ENCODE data around the gene NOL3. TPM values are rescaled to one million over a fixed set of nuclear protein-coding genes. Genes with fewer than 3 reads are reported as not detected.

Gene NOL3
- total and polyA plus RNA-seq, 9 donors = 14.7 to 44.7 (median 22.1) TPM

- WGBS (ENCODE audit: insufficient coverage) = 88% methylated on average over 7 of the region's 15 CpGs
- Histone ChIP-seq H3K4me1 (ENCODE audit: control insufficient read depth, insufficient read depth, low read length) (peaks cover 88% of the 10 kb centered on the region), H3K27me3 (ENCODE audit: control insufficient read depth, insufficient read depth, low read length) (no peaks in the 10 kb centered on the region), H3K27ac (ENCODE audit: low read length) (no peak overlapping the region), H3K4me3 (ENCODE audit: low read length) (no peak overlapping the region), H3K9me3 (replicated peaks; ENCODE audit: control insufficient read depth, low read depth, low read length) (no peaks in the 10 kb centered on the region), H3K36me3 (ENCODE audit: control insufficient read depth, insufficient read depth, low read length) (peaks cover 6% of the 10 kb centered on the region)
- DNase-seq = no peak
These were observed 18.5 kb downstream of the NOL3 start for GRCh38 chr16:67188798-67189197.

GRCh38 chr16:67190041-67190440 lies 19.7 kb downstream of the NOL3 start, which contains the start of gene EXOC3L1:
EXOC3L1 (minus strand) TSS chr16:67190136; CDS start chr16:67189676, 460 bp downstream.
- no peak for DNase-seq
- 21% methylated on average over 3 of the region's 6 CpGs for WGBS (ENCODE audit: insufficient coverage)
- Histone ChIP-seq H3K9me3 (replicated peaks; ENCODE audit: control insufficient read depth, low read depth, low read length) (no peaks in the 10 kb centered on the region), H3K27ac (ENCODE audit: low read length) (peak within 1 kb of the TSS; percentile 53), H3K36me3 (ENCODE audit: control insufficient read depth, insufficient read depth, low read length) (peaks cover 18% of the 10 kb centered on the region), H3K4me1 (ENCODE audit: control insufficient read depth, insufficient read depth, low read length) (peaks cover 81% of the 10 kb centered on the region), H3K27me3 (ENCODE audit: control insufficient read depth, insufficient read depth, low read length) (no peaks in the 10 kb centered on the region), H3K4me3 (ENCODE audit: low read length) (peak within 1 kb of the TSS; percentile 22)

- peaks cover 75% of the 10 kb centered on the region for H3K4me1 ChIP-seq (ENCODE audit: control insufficient read depth, insufficient read depth, low read length)
- H3K36me3 ChIP-seq (ENCODE audit: control insufficient read depth, insufficient read depth, low read length) = peaks cover 25% of the 10 kb centered on the region
- H3K27me3 ChIP-seq (ENCODE audit: control insufficient read depth, insufficient read depth, low read length) = no peaks in the 10 kb centered on the region
- H3K4me3 ChIP-seq (ENCODE audit: low read length) = no peak overlapping the region
- WGBS (ENCODE audit: insufficient coverage) = 68% methylated on average over 4 of the region's 13 CpGs
- H3K9me3 ChIP-seq (replicated peaks; ENCODE audit: control insufficient read depth, low read depth, low read length) = no peaks in the 10 kb centered on the region
- peak overlapping the region; percentile 53 for H3K27ac ChIP-seq (ENCODE audit: low read length)
- DNase-seq = no peak
These were observed 20.4 kb downstream of the NOL3 start for GRCh38 chr16:67190448-67191399.

GRCh38 chr16:67191411-67191994 lies 21.2 kb downstream of the NOL3 start:
- peak overlapping the region; percentile 95 for H3K4me3 ChIP-seq (ENCODE audit: low read length)
- no peak overlapping the region for H3K27ac ChIP-seq (ENCODE audit: low read length)
- WGBS (ENCODE audit: insufficient coverage) = 40% methylated on average over 2 of the region's 9 CpGs
- H3K27me3 ChIP-seq (ENCODE audit: control insufficient read depth, insufficient read depth, low read length) = no peaks in the 10 kb centered on the region
- H3K4me1 ChIP-seq (ENCODE audit: control insufficient read depth, insufficient read depth, low read length) = peaks cover 67% of the 10 kb centered on the region
- H3K36me3 ChIP-seq (ENCODE audit: control insufficient read depth, insufficient read depth, low read length) = peaks cover 33% of the 10 kb centered on the region
- no peaks in the 10 kb centered on the region for H3K9me3 ChIP-seq (replicated peaks; ENCODE audit: control insufficient read depth, low read depth, low read length)
- no peak for DNase-seq

GRCh38 chr16:67191995-67192681 lies 21.8 kb downstream of the NOL3 start, which contains the start of gene E2F4:
E2F4 (plus strand) TSS chr16:67192155; CDS start chr16:67192228, 73 bp downstream.
- Histone ChIP-seq H3K9me3 (replicated peaks; ENCODE audit: control insufficient read depth, low read depth, low read length) (no peaks in the 10 kb centered on the region), H3K4me3 (ENCODE audit: low read length) (peak within 1 kb of the TSS; percentile 95), H3K4me1 (ENCODE audit: control insufficient read depth, insufficient read depth, low read length) (peaks cover 61% of the 10 kb centered on the region), H3K36me3 (ENCODE audit: control insufficient read depth, insufficient read depth, low read length) (peaks cover 39% of the 10 kb centered on the region), H3K27me3 (ENCODE audit: control insufficient read depth, insufficient read depth, low read length) (no peaks in the 10 kb centered on the region), H3K27ac (ENCODE audit: low read length) (peak within 1 kb of the TSS; percentile 38)
- peak; percentile 97 for DNase-seq
- under 1% methylated on average over 54 of the region's 54 CpGs for WGBS (ENCODE audit: insufficient coverage)

GRCh38 chr16:67192781-67193361 lies 22.5 kb downstream of the NOL3 start:
- no peaks in the 10 kb centered on the region for H3K27me3 ChIP-seq (ENCODE audit: control insufficient read depth, insufficient read depth, low read length)
- WGBS (ENCODE audit: insufficient coverage) = 31% methylated on average over 13 of the region's 17 CpGs
- peaks cover 46% of the 10 kb centered on the region for H3K36me3 ChIP-seq (ENCODE audit: control insufficient read depth, insufficient read depth, low read length)
- no peak overlapping the region for H3K27ac ChIP-seq (ENCODE audit: low read length)
- DNase-seq = no peak
- H3K4me1 ChIP-seq (ENCODE audit: control insufficient read depth, insufficient read depth, low read length) = peaks cover 56% of the 10 kb centered on the region
- H3K9me3 ChIP-seq (replicated peaks; ENCODE audit: control insufficient read depth, low read depth, low read length) = no peaks in the 10 kb centered on the region
- H3K4me3 ChIP-seq (ENCODE audit: low read length) = peak overlapping the region; percentile 95

- Histone ChIP-seq H3K27me3 (ENCODE audit: control insufficient read depth, insufficient read depth, low read length) (no peaks in the 10 kb centered on the region), H3K9me3 (replicated peaks; ENCODE audit: control insufficient read depth, low read depth, low read length) (no peaks in the 10 kb centered on the region), H3K36me3 (ENCODE audit: control insufficient read depth, insufficient read depth, low read length) (peaks cover 53% of the 10 kb centered on the region), H3K4me3 (ENCODE audit: low read length) (no peak overlapping the region), H3K27ac (ENCODE audit: low read length) (no peak overlapping the region), H3K4me1 (ENCODE audit: control insufficient read depth, insufficient read depth, low read length) (peaks cover 56% of the 10 kb centered on the region)
- no peak for DNase-seq
These were observed 23.2 kb downstream of the NOL3 start for GRCh38 chr16:67193536-67193935.

- H3K27me3 ChIP-seq (ENCODE audit: control insufficient read depth, insufficient read depth, low read length) = no peaks in the 10 kb centered on the region
- no peak overlapping the region for H3K27ac ChIP-seq (ENCODE audit: low read length)
- no peak overlapping the region for H3K4me3 ChIP-seq (ENCODE audit: low read length)
- peaks cover 54% of the 10 kb centered on the region for H3K4me1 ChIP-seq (ENCODE audit: control insufficient read depth, insufficient read depth, low read length)
- 75% methylated on average over 1 of the region's 6 CpGs for WGBS (ENCODE audit: insufficient coverage)
- DNase-seq = no peak
- H3K9me3 ChIP-seq (replicated peaks; ENCODE audit: control insufficient read depth, low read depth, low read length) = no peaks in the 10 kb centered on the region
- H3K36me3 ChIP-seq (ENCODE audit: control insufficient read depth, insufficient read depth, low read length) = peaks cover 53% of the 10 kb centered on the region
These were observed 23.9 kb downstream of the NOL3 start for GRCh38 chr16:67194260-67194659.

GRCh38 chr16:67195676-67196075 lies 25.3 kb downstream of the NOL3 start:
- Histone ChIP-seq H3K27me3 (ENCODE audit: control insufficient read depth, insufficient read depth, low read length) (no peaks in the 10 kb centered on the region), H3K9me3 (replicated peaks; ENCODE audit: control insufficient read depth, low read depth, low read length) (no peaks in the 10 kb centered on the region), H3K36me3 (ENCODE audit: control insufficient read depth, insufficient read depth, low read length) (peaks cover 57% of the 10 kb centered on the region), H3K4me3 (ENCODE audit: low read length) (no peak overlapping the region), H3K4me1 (ENCODE audit: control insufficient read depth, insufficient read depth, low read length) (peaks cover 42% of the 10 kb centered on the region), H3K27ac (ENCODE audit: low read length) (no peak overlapping the region)
- DNase-seq = no peak
- WGBS (ENCODE audit: insufficient coverage) = 86% methylated on average over 3 of the region's 5 CpGs
